K562 (cell line): ENCODE data around the gene MME. TPM values are rescaled to one million over a fixed set of nuclear protein-coding genes. Genes with fewer than 3 reads are reported as not detected.

Source experiments
- ATF7 ChIP-seq: fragments of 450-650 bp; IDR thresholded peaks from 2 replicates; pipeline ENCODE4 v1.7.1; 2014; ENCODE audit warnings: mild to moderate bottlenecking, moderate library complexity
- BACH1 ChIP-seq: fragments of 200-800 bp; sonication (Bioruptor generic); IDR thresholded peaks from 2 replicates; pipeline ENCODE4 v1.6.1; 2016; ENCODE audit warnings: missing genetic modification characterization, missing compliant biosample characterization
- BRD9 ChIP-seq: fragments of 450-650 bp; IDR thresholded peaks from 2 replicates; pipeline ENCODE4 v1.6.1; 2018; ENCODE audit warnings: low read depth; ENCODE audit not compliant: partially characterized antibody
- C11orf30 ChIP-seq: fragments of 450-650 bp; IDR thresholded peaks from 2 replicates; pipeline ENCODE4 v1.6.1; 2016; ENCODE audit warnings: low read depth, mild to moderate bottlenecking
- GABPB1 ChIP-seq: sonication (generic); formaldehyde crosslinking; IDR thresholded peaks from 2 replicates; pipeline ENCODE4 v1.8.0; 2022; ENCODE audit warnings: mild to moderate bottlenecking, missing genetic modification reagents
- GATAD2B ChIP-seq: fragments of 450-650 bp; IDR thresholded peaks from 2 replicates; pipeline ENCODE4 v1.6.1; 2017; ENCODE audit warnings: mild to moderate bottlenecking, borderline replicate concordance
- HLTF ChIP-seq: fragments of 450-650 bp; IDR thresholded peaks from 2 replicates; pipeline ENCODE4 v1.6.1; 2016
- MAFK ChIP-seq: IDR thresholded peaks from 2 replicates; pipeline ENCODE4 v1.6.1; 2011; ENCODE audit warnings: low read length, improper control_type of control experiment
- MEF2D ChIP-seq: conservative IDR thresholded peaks from 2 replicates; pipeline ENCODE4 v1.6.1; 2016; ENCODE audit warnings: low read depth, missing genetic modification characterization, missing compliant biosample characterization
- MITF ChIP-seq: IDR thresholded peaks from 2 replicates; pipeline ENCODE4 v1.6.1; 2014; ENCODE audit warnings: antibody characterized with exemption
- MTA2 ChIP-seq: fragments of 450-650 bp; IDR thresholded peaks from 2 replicates; pipeline ENCODE4 v1.6.1; 2016; ENCODE audit warnings: low read depth
- NKRF ChIP-seq: fragments of 450-650 bp; IDR thresholded peaks from 2 replicates; pipeline ENCODE4 v1.6.1; 2016; ENCODE audit warnings: borderline replicate concordance
- NONO ChIP-seq, 2 experiments: fragments of 200-400 bp in 1 of 2; fragments of 450-650 bp in 1 of 2; formaldehyde crosslinking in 1 of 2; IDR thresholded peaks; 2 replicates each; pipeline ENCODE4 v1.6.1; 2017; ENCODE audit warnings: low read depth in 2 of 2, mild to moderate bottlenecking in 2 of 2, moderate library complexity in 2 of 2, low read length in 1 of 2
- RCOR1 ChIP-seq, 2 experiments: IDR thresholded peaks; 2 replicates each; pipeline ENCODE4 v1.6.1; 2012; ENCODE audit warnings: low read depth in 2 of 2, low read length in 2 of 2, borderline replicate concordance in 1 of 2, improper control_type of control experiment in 1 of 2
- SNIP1 ChIP-seq: fragments of 450-650 bp; IDR thresholded peaks from 2 replicates; pipeline ENCODE4 v1.7.1; 2017; ENCODE audit warnings: low read depth, mild to moderate bottlenecking
- TARDBP ChIP-seq: fragments of 450-650 bp; IDR thresholded peaks from 2 replicates; pipeline ENCODE4 v1.6.1; 2016
- TEAD1 ChIP-seq, 2 experiments: fragments of 450-650 bp in 1 of 2; sonication (generic) in 1 of 2; formaldehyde crosslinking; IDR thresholded peaks; 2 replicates each; pipeline versions ENCODE4 v1.4.0 to v1.8.0; 2020 to 2022; ENCODE audit warnings: mild to moderate bottlenecking in 2 of 2, missing genetic modification reagents in 1 of 2
- TRIM25 ChIP-seq: fragments of 450-650 bp; IDR thresholded peaks from 2 replicates; pipeline ENCODE4 v1.7.0; 2016; ENCODE audit warnings: borderline replicate concordance
- ZC3H11A ChIP-seq: IDR thresholded peaks from 2 replicates; pipeline ENCODE4 v1.6.1; 2012; ENCODE audit warnings: low read depth, low read length, improper control_type of control experiment
- polyA plus RNA-seq, 8 experiments: library from polyadenylated mRNA; depleted of rRNA in 4 of 8; stranded (reverse) in 5 of 8; unstranded in 3 of 8; fragments of >200 nt; fragmentation: Nextera tagmentation in 2 of 8; fragmentation: Illumina TruSeq in 1 of 8; extraction: Ambion mirVana in 2 of 8; extraction: Trizol in 1 of 8; gene quantifications; 2 replicates each; pipeline versions ENCODE4 v1.2.1 to v1.2.3, GENCODE V29; 2011 to 2014; ENCODE audit warnings: inconsistent platforms in 1 of 8, missing spikeins in 1 of 8
- total RNA-seq, 7 experiments: library from RNA; depleted of rRNA in 6 of 7; stranded (reverse); fragments of >200 nt in 6 of 7; fragmentation: Illumina TruSeq in 2 of 7; extraction: Trizol in 2 of 7; gene quantifications; 2 replicates each; pipeline versions ENCODE4 v1.2.1 to v1.2.3, GENCODE V29; 2011 to 2021; ENCODE audit warnings: low replicate concordance in 1 of 7

The MME gene
- total and polyA plus RNA-seq, 9 of the 15 experiments (the other 6 are each of a cell fraction or from before 2014, with no cell fraction given) = 0.80 to 8.6 (median 2.5) TPM

- TF ChIP-seq ZC3H11A = no peak
- TF ChIP-seq NKRF = no peak
- peak; percentile 25; the same call in 1 of the 2 replicates for TF ChIP-seq BACH1 (tag)
- peak in 1 of 2 experiments; percentile 100; a peak in 3 of 4 replicates for TF ChIP-seq RCOR1 (IDR thresholded peaks at IDR 0.05; ENCODE audit: borderline replicate concordance in 1 of 2, low read depth in 2 of 2, low read length in 2 of 2)
- TF ChIP-seq MEF2D (tag) = 0 out of 2 replicates have a peak, but pooled peaks have one; percentile 16
- peak; percentile 85 for TF ChIP-seq C11orf30
- TF ChIP-seq GATAD2B = peak; percentile 56
- TF ChIP-seq HLTF = 0 out of 2 replicates have a peak, but pooled peaks have one; percentile 35
- TF ChIP-seq ATF7 = peak; percentile 86
- peak; percentile 61; the same call in 1 of the 2 replicates for TF ChIP-seq MAFK
- 0 out of 2 replicates have a peak, but pooled peaks have one; percentile 18 for TF ChIP-seq MITF
- peak; percentile 95 for TF ChIP-seq MTA2
- no peak; a peak in 1 of 4 replicates for TF ChIP-seq NONO (IDR thresholded peaks at IDR 0.05; ENCODE audit: low read depth in 2 of 2, low read length in 1 of 2)
- TF ChIP-seq BRD9 = peak; percentile 45
- 0 out of 4 replicates have a peak, but pooled peaks of 1 of the 2 experiments have one; percentile 65 for TF ChIP-seq TEAD1 (CRISPR knock-in tag; IDR thresholded peaks at IDR 0.05)
- no peak for TF ChIP-seq TRIM25
- 0 out of 2 replicates have a peak, but pooled peaks have one; percentile 18 for TF ChIP-seq GABPB1 (CRISPR knock-in tag)
- peak; percentile 86 for TF ChIP-seq TARDBP
- TF ChIP-seq SNIP1 = no peak
These were observed 51.0 kb downstream of the MME start (continued) for GRCh38 chr3:155131104-155131503.
